OCI-LY7 (cell line): ENCODE measurements around the gene TGFBR2. TPM values are rescaled to one million over a fixed set of nuclear protein-coding genes. Genes with fewer than 3 reads are reported as not detected.
A peak's percentile ranks its signal among the peaks of the same experiment; 100 is the strongest.

ENCODE experiments used
- BruUV-seq: library from RNA; stranded (reverse); fragments of 400-500 nt; replicated peaks from 2 replicates; lab custom pipeline; 2021; lab: Mats Ljungman, UMichigan
- CTCF ChIA-PET: fragments of 300-600 bp; sonication (Branson Sonifier 250); formaldehyde crosslinking; loops from one replicate; lab custom pipeline; 2022; ENCODE audit warnings: antibody characterized with exemption; ENCODE audit not compliant: unreplicated experiment; lab: Charles Lee
- POLR2A ChIA-PET: fragments of 300-600 bp; sonication (Branson Sonifier 250); formaldehyde crosslinking; loops from one replicate; lab custom pipeline; 2022; ENCODE audit warnings: antibody characterized with exemption; lab: Charles Lee
- DNase-seq: peaks from one replicate; pipeline ENCODE4 v3.0.0-alpha.2; 2015; ENCODE audit warnings: low spot score
- H2AFZ ChIP-seq: fragments of 200-600 bp; sonication (generic), shearing (Covaris generic); 2 replicates; pipeline ENCODE4 v1.6.1; 2014; ENCODE audit warnings: mild to moderate bottlenecking, antibody characterized with exemption, low read length, moderate library complexity
- H3K27ac ChIP-seq: fragments of 200-600 bp; sonication (generic); 2 replicates; pipeline ENCODE4 v1.5.1; 2014; ENCODE audit warnings: mixed run types, low read depth, mild to moderate bottlenecking, moderate library complexity, low read length, inconsistent platforms; ENCODE audit not compliant: poor library complexity, severe bottlenecking
- H3K36me3 ChIP-seq: fragments of 200-600 bp; sonication (generic); 2 replicates; pipeline ENCODE4 v1.6.1; 2014; ENCODE audit warnings: mild to moderate bottlenecking, antibody characterized with exemption, low read length, moderate library complexity, mixed read lengths; ENCODE audit not compliant: insufficient read depth
- H3K4me1 ChIP-seq: fragments of 200-600 bp; sonication (generic); 2 replicates; pipeline ENCODE4 v1.5.1; 2014; ENCODE audit warnings: mild to moderate bottlenecking, low read length; ENCODE audit not compliant: insufficient read depth, poor library complexity, severe bottlenecking
- H3K4me2 ChIP-seq: fragments of 200-600 bp; sonication (generic); 2 replicates; pipeline ENCODE4 v1.6.1; 2014; ENCODE audit warnings: mild to moderate bottlenecking, low read length
- H3K4me3 ChIP-seq: fragments of 200-600 bp; sonication (generic); 2 replicates; pipeline ENCODE4 v1.5.1; 2014; ENCODE audit warnings: mild to moderate bottlenecking, low read depth, low read length; ENCODE audit not compliant: poor library complexity, severe bottlenecking
- H3K79me2 ChIP-seq: fragments of 200-600 bp; sonication (generic); 2 replicates; pipeline ENCODE4 v1.6.1; 2016; ENCODE audit warnings: low read depth, mild to moderate bottlenecking, low read length, moderate library complexity, mixed read lengths; ENCODE audit not compliant: insufficient read depth
- H3K9me2 ChIP-seq: fragments of 200-600 bp; sonication (generic); 2 replicates; pipeline ENCODE4 v1.6.1; 2016; ENCODE audit warnings: mild to moderate bottlenecking, low read length, mixed read lengths; ENCODE audit not compliant: insufficient read depth
- H3K9me3 ChIP-seq: fragments of 200-600 bp; sonication (generic); 2 replicates; pipeline ENCODE4 v1.6.1; 2014; ENCODE audit warnings: mild to moderate bottlenecking, mixed run types, low read length, mixed read lengths
- H4K20me1 ChIP-seq: fragments of 200-600 bp; sonication (generic); 2 replicates; pipeline ENCODE4 v1.6.1; 2014; ENCODE audit warnings: mild to moderate bottlenecking, antibody characterized with exemption, low read length, moderate library complexity, mixed read lengths; ENCODE audit not compliant: insufficient read depth
- CTCF ChIP-seq: fragments of 200-600 bp; sonication (generic); conservative IDR thresholded peaks from 2 replicates; pipeline ENCODE4 v1.5.1; 2014; ENCODE audit warnings: mild to moderate bottlenecking, antibody characterized with exemption, low read length, moderate library complexity, mixed read lengths
- EZH2phosphoT487 ChIP-seq: fragments of 200-600 bp; sonication (generic); IDR thresholded peaks from 2 replicates; pipeline ENCODE4 v1.6.1; 2018; ENCODE audit warnings: low read depth, borderline replicate concordance, mild to moderate bottlenecking, mixed run types, antibody characterized with exemption, low read length, moderate library complexity, mixed read lengths
- intact Hi-C: fragments of 100-400 bp; cut with micrococcal nuclease; formaldehyde crosslinking; loops from one replicate; pipeline ENCODE4 v1.10.0; 2022; ENCODE audit not compliant: unreplicated experiment
- total RNA-seq, 2 experiments: library from RNA; depleted of rRNA in 1 of 2; stranded (reverse); fragments of >200 nt in 1 of 2; shearing (Covaris generic) in 1 of 2; gene quantifications; 2 replicates each; pipeline ENCODE4 v1.2.3, GENCODE V29; 2014 to 2022

Gene TGFBR2
- total RNA-seq, 2 experiments from 2014 or later, result 25.2 to 28.1 TPM

- CTCF ChIA-PET, result no interaction called here
- peaks cover 21% of the 10 kb centered on the region; the same call in 1 of the 2 replicates for H4K20me1 ChIP-seq
- TF ChIP-seq CTCF (no peak), EZH2phosphoT487 (no peak)
- peaks cover 100% of the 10 kb centered on the region for H3K79me2 ChIP-seq
- H3K4me2 ChIP-seq, result peak overlapping the region; percentile 88
- H3K9me2 ChIP-seq, result no peaks in the 10 kb centered on the region
- POLR2A ChIA-PET, result interaction anchor here (0.6 to 7.6 kb wide), 9 partner anchors 9 to 831 kb away, joined by 3 to 76 read pairs (median 3); no protein-coding TSS in a partner anchor
- no peaks in the 10 kb centered on the region for H3K9me3 ChIP-seq
- intact Hi-C loops, result no loop called here
- H3K36me3 ChIP-seq, result peaks cover 16% of the 10 kb centered on the region; the same call in 1 of the 2 replicates
- H2AFZ ChIP-seq, result no peak overlapping the region
- DNase-seq, result no peak
- peaks cover 92% of the 10 kb centered on the region for H3K4me1 ChIP-seq
- BruUV-seq, result no TSS peak
- peak overlapping the region; percentile 94 for H3K4me3 ChIP-seq
- peak overlapping the region; percentile 69 for H3K27ac ChIP-seq
Observed at GRCh38 chr3:30613133-30613825, 6.9 kb downstream of the TGFBR2 start.

- no peak overlapping the region for H3K27ac ChIP-seq
- intact Hi-C loops, result no loop called here
- DNase-seq, result no peak
- TF ChIP-seq CTCF (no peak), EZH2phosphoT487 (no peak)
- ChIA-PET CTCF (no interaction called here), POLR2A (interaction anchor here (2.0 to 7.6 kb wide), 4 partner anchors 10 to 29 kb away, joined by 12 to 76 read pairs (median 14); no protein-coding TSS in a partner anchor)
- no peak overlapping the region for H2AFZ ChIP-seq
- peaks cover 100% of the 10 kb centered on the region for H3K4me1 ChIP-seq
- no TSS peak for BruUV-seq
- H3K4me2 ChIP-seq, result peak overlapping the region; percentile 88; the same call in 1 of the 2 replicates
- no peak overlapping the region for H3K4me3 ChIP-seq
- H3K9me2 ChIP-seq, result no peaks in the 10 kb centered on the region
- H3K9me3 ChIP-seq, result no peaks in the 10 kb centered on the region
- H4K20me1 ChIP-seq, result peaks cover 26% of the 10 kb centered on the region; the same call in 1 of the 2 replicates
- peaks cover 20% of the 10 kb centered on the region for H3K36me3 ChIP-seq
- peaks cover 100% of the 10 kb centered on the region for H3K79me2 ChIP-seq
Observed at GRCh38 chr3:30614373-30614772, 8.0 kb downstream of the TGFBR2 start.

- no peak for DNase-seq
- no peak overlapping the region for H3K4me3 ChIP-seq
Observed at GRCh38 chr3:30614943-30615342, 8.5 kb downstream of the TGFBR2 start.

More at GRCh38 chr3:30614943-30615342, 8.5 kb downstream of the TGFBR2 start:
- peaks cover 99% of the 10 kb centered on the region for H3K4me1 ChIP-seq
- peaks cover 24% of the 10 kb centered on the region for H3K36me3 ChIP-seq
- ChIA-PET CTCF (no interaction called here), POLR2A (interaction anchor here (0.9 to 7.6 kb wide), 10 partner anchors 7 to 604 kb away, joined by 3 to 76 read pairs (median 11); partner anchors contain the start of gene TGFBR2)
- peaks cover 100% of the 10 kb centered on the region for H3K79me2 ChIP-seq
- no peaks in the 10 kb centered on the region for H3K9me2 ChIP-seq
- TF ChIP-seq CTCF (no peak), EZH2phosphoT487 (no peak)
- intact Hi-C loops, result no loop called here
- no peak overlapping the region for H3K27ac ChIP-seq
- no peaks in the 10 kb centered on the region for H3K9me3 ChIP-seq
- no TSS peak for BruUV-seq
- H3K4me2 ChIP-seq, result peak overlapping the region; percentile 88; the same call in 1 of the 2 replicates
- H2AFZ ChIP-seq, result no peak overlapping the region
- peaks cover 29% of the 10 kb centered on the region; the same call in 1 of the 2 replicates for H4K20me1 ChIP-seq
